Activated CD4-positive, alpha-beta T cell treated with anti-CD3 and anti-CD28 coated beads for 1 hour (primary cell): ENCODE results near the gene ARRDC2.

ENCODE experiments used
- DNase-seq: peaks from one replicate; pipeline ENCODE4 v3.0.0-alpha.2; 2020

ARRDC2 gene

GRCh38 chr19:18059902-18060301 lies 51.9 kb downstream of the ARRDC2 start:
- DNase-seq: no peak

GRCh38 chr19:18060472-18060871 lies 52.5 kb downstream of the ARRDC2 start:
- no peak for DNase-seq

- no peak for DNase-seq
Measured at GRCh38 chr19:18062028-18062427, 54.1 kb downstream of the ARRDC2 start.

GRCh38 chr19:18063463-18063862 lies 55.5 kb downstream of the ARRDC2 start:
- no peak for DNase-seq
